ENCODE measurements around the gene TNIK. TPM values are rescaled to one million over a fixed set of nuclear protein-coding genes. Genes with fewer than 3 reads are reported as not detected.

Gene TNIK
- total and polyA plus RNA-seq, 2 experiments from 2014 or later: 14.6 to 34.3 TPM

GRCh38 chr3:171248426-171249111, 211.6 kb downstream of the TNIK start (continued):
- TF ChIP-seq ETS1 (IDR thresholded peaks at IDR 0.05) (no peak), EZH2 (IDR thresholded peaks at IDR 0.05; ENCODE audit: low read depth, unreplicated experiment) (no peak), POLR2AphosphoS5 (IDR thresholded peaks at IDR 0.05; ENCODE audit: low read depth) (no peak)

- TF ChIP-seq, protein P1, sequence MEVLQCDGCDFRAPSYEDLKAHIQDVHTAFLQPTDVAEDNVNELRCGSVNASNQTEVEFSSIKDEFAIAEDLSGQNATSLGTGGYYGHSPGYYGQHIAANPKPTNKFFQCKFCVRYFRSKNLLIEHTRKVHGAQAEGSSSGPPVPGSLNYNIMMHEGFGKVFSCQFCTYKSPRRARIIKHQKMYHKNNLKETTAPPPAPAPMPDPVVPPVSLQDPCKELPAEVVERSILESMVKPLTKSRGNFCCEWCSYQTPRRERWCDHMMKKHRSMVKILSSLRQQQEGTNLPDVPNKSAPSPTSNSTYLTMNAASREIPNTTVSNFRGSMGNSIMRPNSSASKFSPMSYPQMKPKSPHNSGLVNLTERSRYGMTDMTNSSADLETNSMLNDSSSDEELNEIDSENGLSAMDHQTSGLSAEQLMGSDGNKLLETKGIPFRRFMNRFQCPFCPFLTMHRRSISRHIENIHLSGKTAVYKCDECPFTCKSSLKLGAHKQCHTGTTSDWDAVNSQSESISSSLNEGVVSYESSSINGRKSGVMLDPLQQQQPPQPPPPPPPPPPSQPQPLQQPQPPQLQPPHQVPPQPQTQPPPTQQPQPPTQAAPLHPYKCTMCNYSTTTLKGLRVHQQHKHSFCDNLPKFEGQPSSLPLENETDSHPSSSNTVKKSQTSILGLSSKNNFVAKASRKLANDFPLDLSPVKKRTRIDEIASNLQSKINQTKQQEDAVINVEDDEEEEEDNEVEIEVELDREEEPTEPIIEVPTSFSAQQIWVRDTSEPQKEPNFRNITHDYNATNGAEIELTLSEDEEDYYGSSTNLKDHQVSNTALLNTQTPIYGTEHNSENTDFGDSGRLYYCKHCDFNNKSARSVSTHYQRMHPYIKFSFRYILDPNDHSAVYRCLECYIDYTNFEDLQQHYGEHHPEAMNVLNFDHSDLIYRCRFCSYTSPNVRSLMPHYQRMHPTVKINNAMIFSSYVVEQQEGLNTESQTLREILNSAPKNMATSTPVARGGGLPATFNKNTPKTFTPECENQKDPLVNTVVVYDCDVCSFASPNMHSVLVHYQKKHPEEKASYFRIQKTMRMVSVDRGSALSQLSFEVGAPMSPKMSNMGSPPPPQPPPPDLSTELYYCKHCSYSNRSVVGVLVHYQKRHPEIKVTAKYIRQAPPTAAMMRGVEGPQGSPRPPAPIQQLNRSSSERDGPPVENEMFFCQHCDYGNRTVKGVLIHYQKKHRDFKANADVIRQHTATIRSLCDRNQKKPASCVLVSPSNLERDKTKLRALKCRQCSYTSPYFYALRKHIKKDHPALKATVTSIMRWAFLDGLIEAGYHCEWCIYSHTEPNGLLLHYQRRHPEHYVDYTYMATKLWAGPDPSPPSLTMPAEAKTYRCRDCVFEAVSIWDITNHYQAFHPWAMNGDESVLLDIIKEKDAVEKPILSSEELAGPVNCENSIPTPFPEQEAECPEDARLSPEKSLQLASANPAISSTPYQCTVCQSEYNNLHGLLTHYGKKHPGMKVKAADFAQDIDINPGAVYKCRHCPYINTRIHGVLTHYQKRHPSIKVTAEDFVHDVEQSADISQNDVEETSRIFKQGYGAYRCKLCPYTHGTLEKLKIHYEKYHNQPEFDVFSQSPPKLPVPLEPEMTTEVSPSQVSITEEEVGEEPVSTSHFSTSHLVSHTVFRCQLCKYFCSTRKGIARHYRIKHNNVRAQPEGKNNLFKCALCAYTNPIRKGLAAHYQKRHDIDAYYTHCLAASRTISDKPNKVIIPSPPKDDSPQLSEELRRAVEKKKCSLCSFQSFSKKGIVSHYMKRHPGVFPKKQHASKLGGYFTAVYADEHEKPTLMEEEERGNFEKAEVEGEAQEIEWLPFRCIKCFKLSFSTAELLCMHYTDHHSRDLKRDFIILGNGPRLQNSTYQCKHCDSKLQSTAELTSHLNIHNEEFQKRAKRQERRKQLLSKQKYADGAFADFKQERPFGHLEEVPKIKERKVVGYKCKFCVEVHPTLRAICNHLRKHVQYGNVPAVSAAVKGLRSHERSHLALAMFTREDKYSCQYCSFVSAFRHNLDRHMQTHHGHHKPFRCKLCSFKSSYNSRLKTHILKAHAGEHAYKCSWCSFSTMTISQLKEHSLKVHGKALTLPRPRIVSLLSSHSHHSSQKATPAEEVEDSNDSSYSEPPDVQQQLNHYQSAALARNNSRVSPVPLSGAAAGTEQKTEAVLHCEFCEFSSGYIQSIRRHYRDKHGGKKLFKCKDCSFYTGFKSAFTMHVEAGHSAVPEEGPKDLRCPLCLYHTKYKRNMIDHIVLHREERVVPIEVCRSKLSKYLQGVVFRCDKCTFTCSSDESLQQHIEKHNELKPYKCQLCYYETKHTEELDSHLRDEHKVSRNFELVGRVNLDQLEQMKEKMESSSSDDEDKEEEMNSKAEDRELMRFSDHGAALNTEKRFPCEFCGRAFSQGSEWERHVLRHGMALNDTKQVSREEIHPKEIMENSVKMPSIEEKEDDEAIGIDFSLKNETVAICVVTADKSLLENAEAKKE (CRISPR knock-in tag; IDR thresholded peaks at IDR 0.05): no peak
- TF ChIP-seq ZNF114 (CRISPR knock-in tag; IDR thresholded peaks at IDR 0.05): no peak
- TF ChIP-seq STAT1 (IDR thresholded peaks at IDR 0.05; ENCODE audit: unreplicated experiment): no peak
- TF ChIP-seq REST (IDR thresholded peaks at IDR 0.05; ENCODE audit: unreplicated experiment): no peak
- no peak for TF ChIP-seq EZH2phosphoT487 (IDR thresholded peaks at IDR 0.05; ENCODE audit: unreplicated experiment)
- no peak for TF ChIP-seq NANOG (IDR thresholded peaks at IDR 0.05; ENCODE audit: borderline replicate concordance)
- no peak for TF ChIP-seq CREB1 (CRISPR knock-in tag; IDR thresholded peaks at IDR 0.05; ENCODE audit: low read depth)
- no peak for TF ChIP-seq POLR2AphosphoS5 (IDR thresholded peaks at IDR 0.05; ENCODE audit: low read depth)
- TF ChIP-seq ZNF331 (CRISPR knock-in tag; IDR thresholded peaks at IDR 0.05; ENCODE audit: low read depth): no peak
- TF ChIP-seq EZH2 (IDR thresholded peaks at IDR 0.05; ENCODE audit: low read depth, unreplicated experiment): no peak
- no peak for TF ChIP-seq JUNB (IDR thresholded peaks at IDR 0.05; ENCODE audit: unreplicated experiment)
- no peaks in the 10 kb centered on the region for H3K27me3 Mint-ChIP-seq (ENCODE audit: insufficient read depth, low read depth, poor library complexity)
- Histone ChIP-seq H3K27me3 (ENCODE audit: insufficient read depth) (no peaks in the 10 kb centered on the region), H2AFZ (no peak overlapping the region), H4K20me1 (replicated peaks; ENCODE audit: insufficient read depth) (no peaks in the 10 kb centered on the region), H3K4me3 (no peak overlapping the region), H3K36me3 (ENCODE audit: insufficient read depth) (no peaks in the 10 kb centered on the region), H3K27ac (ENCODE audit: low read depth) (no peak overlapping the region), H3K4me2 (no peak overlapping the region), H3K4me1 (ENCODE audit: insufficient read depth) (no peaks in the 10 kb centered on the region), H3K79me2 (replicated peaks; ENCODE audit: insufficient read depth) (0 out of 2 replicates have a peak, but pooled peaks cover 4% of the 10 kb centered on the region), H3F3A (replicated peaks; ENCODE audit: low read depth) (no peaks in the 10 kb centered on the region), H3K9me2 (ENCODE audit: insufficient read depth) (peaks cover 7% of the 10 kb centered on the region; the same call in 1 of the 2 replicates)
- ATAC-seq: no peak
- H3K4me3 Mint-ChIP-seq: no peak overlapping the region
- no peak overlapping the region for H3K27ac Mint-ChIP-seq
- no peaks in the 10 kb centered on the region for H3K9me3 Mint-ChIP-seq
- no peak for DNase-seq (ENCODE audit: low spot score)
- H3K36me3 Mint-ChIP-seq (ENCODE audit: low read depth): 0 out of 3 replicates have a peak, but pooled peaks cover 2% of the 10 kb centered on the region
- no peaks in the 10 kb centered on the region for H3K4me1 Mint-ChIP-seq
These were observed 214.1 kb downstream of the TNIK start for GRCh38 chr3:171245796-171246765.
